Right atrium auricular region (tissue), 2 donors: ENCODE results near the gene IVL. TPM values are rescaled to one million over a fixed set of nuclear protein-coding genes. Genes with fewer than 3 reads are reported as not detected.
A peak's percentile ranks its signal among the peaks of the same experiment; 100 is the strongest.

ENCODE experiments used
- DNase-seq: peaks from one replicate; pipeline ENCODE4 v3.0.0-alpha.2; 2019; ENCODE audit warnings: low spot score
- H3K27ac ChIP-seq, 2 donors: fragments of 200-600 bp; sonication (generic); 1 replicate in 1 of 2; 2 replicates in 1 of 2; pipeline ENCODE4 v1.5.1; 2016 to 2019
- H3K27me3 ChIP-seq, 2 donors: fragments of 200-600 bp; sonication (generic); one replicate each; pipeline versions ENCODE4 v1.5.1 to v1.6.0; 2017 to 2019
- H3K36me3 ChIP-seq: fragments of 200-600 bp; sonication (generic); one replicate; pipeline ENCODE4 v1.5.1; 2016
- H3K4me1 ChIP-seq, 2 donors: fragments of 200-600 bp; sonication (generic); one replicate each; pipeline versions ENCODE4 v1.5.1 to v1.6.0; 2017 to 2019
- H3K4me3 ChIP-seq, 2 donors: fragments of 200-600 bp; sonication (generic); 1 replicate in 1 of 2; 2 replicates in 1 of 2; pipeline ENCODE4 v1.5.1; 2017 to 2019; ENCODE audit warnings: mild to moderate bottlenecking in 1 of 2, moderate library complexity in 1 of 2
- H3K9me3 ChIP-seq, 2 donors: fragments of 200-600 bp; sonication (generic); one replicate each; pipeline ENCODE4 v1.5.1; 2019
- CTCF ChIP-seq, 2 donors: fragments of 200-600 bp; sonication (generic); IDR thresholded peaks; one replicate each; pipeline ENCODE4 v1.5.1; 2019; ENCODE audit warnings: antibody characterized with exemption in 2 of 2
- total RNA-seq, 2 donors: library from RNA; depleted of rRNA; stranded (reverse); fragments of >200 nt; gene quantifications; one replicate each; pipeline ENCODE4 v1.1.0, GENCODE V29; 2016

IVL gene
- total RNA-seq, 2 donors from 2014 or later, result not detected

GRCh38 chr1:152866321-152866720 lies 42.0 kb upstream of the IVL start:
- Histone ChIP-seq H3K4me1 (no peaks in the 10 kb centered on the region), H3K4me3 (no peak overlapping the region), H3K27me3 (no peaks in the 10 kb centered on the region), H3K9me3 (no peaks in the 10 kb centered on the region), H3K36me3 (no peaks in the 10 kb centered on the region), H3K27ac (no peak overlapping the region)
- TF ChIP-seq CTCF (IDR thresholded peaks at IDR 0.05), result no peak
- DNase-seq, result no peak

- no peaks in the 10 kb centered on the region for H3K27me3 ChIP-seq
- no peaks in the 10 kb centered on the region for H3K36me3 ChIP-seq
- peak; percentile 6 to 79 for TF ChIP-seq CTCF (IDR thresholded peaks at IDR 0.05)
- no peak overlapping the region for H3K4me3 ChIP-seq
- H3K9me3 ChIP-seq, result no peaks in the 10 kb centered on the region
- DNase-seq, result peak; percentile 72
- no peak overlapping the region for H3K27ac ChIP-seq
- no peaks in the 10 kb centered on the region for H3K4me1 ChIP-seq
Observed at GRCh38 chr1:152869808-152870419, 38.4 kb upstream of the IVL start.

- no peak overlapping the region for H3K27ac ChIP-seq
- H3K4me1 ChIP-seq, result no peaks in the 10 kb centered on the region
- H3K36me3 ChIP-seq, result no peaks in the 10 kb centered on the region
- DNase-seq, result no peak
- no peaks in the 10 kb centered on the region for H3K27me3 ChIP-seq
- no peak for TF ChIP-seq CTCF (IDR thresholded peaks at IDR 0.05)
- H3K4me3 ChIP-seq, result no peak overlapping the region
- H3K9me3 ChIP-seq, result no peaks in the 10 kb centered on the region
Observed at GRCh38 chr1:152870831-152871730, 37.3 kb upstream of the IVL start.

GRCh38 chr1:152871731-152872126 lies 36.6 kb upstream of the IVL start:
- Histone ChIP-seq H3K36me3 (no peaks in the 10 kb centered on the region), H3K27me3 (no peaks in the 10 kb centered on the region), H3K9me3 (no peaks in the 10 kb centered on the region), H3K27ac (no peak overlapping the region), H3K4me3 (no peak overlapping the region), H3K4me1 (no peaks in the 10 kb centered on the region)
- TF ChIP-seq CTCF (IDR thresholded peaks at IDR 0.05), result no peak
- no peak for DNase-seq

GRCh38 chr1:152873495-152873894 lies 34.9 kb upstream of the IVL start:
- no peaks in the 10 kb centered on the region for H3K36me3 ChIP-seq
- no peaks in the 10 kb centered on the region for H3K9me3 ChIP-seq
- TF ChIP-seq CTCF (IDR thresholded peaks at IDR 0.05), result no peak
- no peak for DNase-seq
- H3K4me3 ChIP-seq, result no peak overlapping the region
- H3K27me3 ChIP-seq, result no peaks in the 10 kb centered on the region
- H3K27ac ChIP-seq, result no peak overlapping the region
- no peaks in the 10 kb centered on the region for H3K4me1 ChIP-seq
